GM21447 (cell line): ENCODE results near the gene SLC35F1.
"Not testable (repeated sequence)": the region's sequence is repeated elsewhere in the genome, so short reads cannot be mapped to it uniquely, and the experiment has no call there.

ENCODE experiments used
- ATAC-seq: cut with Tn5 transposase; IDR thresholded peaks from one replicate; pipeline ENCODE4 v1.9.1; 2021; ENCODE audit not compliant: unreplicated experiment

SLC35F1 gene

GRCh38 chr6:117989086-117989485 lies 82.0 kb downstream of the SLC35F1 start:
- ATAC-seq: no peak

- no peak for ATAC-seq
These were observed 83.1 kb downstream of the SLC35F1 start for GRCh38 chr6:117990151-117990550.

DNA sequence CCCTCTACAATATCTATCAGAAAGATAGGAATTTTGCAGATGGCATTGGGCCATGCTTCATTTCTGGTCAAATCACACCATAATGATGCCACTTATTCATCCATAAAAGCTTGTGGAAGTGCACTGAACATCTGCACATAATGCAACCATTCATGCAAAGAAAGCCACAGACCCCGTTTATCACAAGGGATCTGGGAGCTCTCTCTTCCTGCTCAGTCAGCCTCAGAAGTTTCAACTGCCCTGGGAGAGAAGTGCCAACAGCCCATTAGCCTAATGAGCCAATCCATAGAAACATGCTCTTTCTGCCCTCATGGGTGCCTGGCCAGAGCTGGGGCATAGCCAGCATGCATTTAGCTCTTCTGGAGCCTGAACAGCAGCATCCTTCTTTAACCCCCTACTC lies 85.8 kb downstream of the SLC35F1 start:
- no peak for ATAC-seq

- ATAC-seq: no peak
These were observed 105.9 kb downstream of the SLC35F1 start for GRCh38 chr6:118012944-118013343.

DNA sequence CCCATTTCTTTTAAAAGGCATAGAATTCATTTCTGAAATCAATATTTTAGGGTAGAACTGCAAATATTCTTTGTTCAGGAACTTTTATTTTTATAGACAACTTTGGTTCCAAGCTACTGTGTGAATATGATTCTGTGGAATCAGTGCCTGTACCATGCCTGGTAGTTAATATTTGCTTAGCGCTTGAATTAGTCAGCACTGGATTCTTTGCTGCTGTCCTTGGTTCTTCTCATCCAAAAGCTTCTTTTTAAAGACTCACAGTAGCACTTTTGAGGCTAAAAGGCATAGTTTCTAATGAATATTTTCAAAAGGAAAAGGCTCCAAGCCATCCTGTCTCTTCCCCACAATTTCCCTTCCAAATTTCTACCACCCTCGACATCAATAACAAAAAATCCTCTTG lies 109.5 kb downstream of the SLC35F1 start:
- ATAC-seq: no peak

GRCh38 chr6:118017301-118017848 lies 110.3 kb downstream of the SLC35F1 start:
- ATAC-seq: no peak

- ATAC-seq: no peak
These were observed 116.7 kb downstream of the SLC35F1 start for GRCh38 chr6:118023771-118024170.

DNA sequence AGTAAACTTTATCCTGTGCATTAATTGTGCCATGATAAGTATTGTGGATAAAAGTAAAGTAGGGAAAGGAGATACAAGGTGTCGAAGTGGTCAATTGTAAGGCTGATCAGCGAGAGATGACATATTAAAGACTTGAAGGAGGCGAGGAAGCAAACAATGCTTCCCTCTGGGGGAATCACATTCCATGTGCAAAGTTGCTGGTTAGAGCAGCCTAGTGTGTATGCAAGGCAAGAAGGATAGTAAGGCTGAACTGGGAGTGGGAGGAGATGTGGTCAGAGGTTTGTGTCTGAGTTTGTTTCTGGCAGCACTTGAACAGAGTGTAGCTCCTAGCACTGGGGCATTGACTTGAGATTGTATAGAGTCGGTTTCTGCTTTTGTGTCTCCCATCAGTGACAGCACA lies 122.9 kb downstream of the SLC35F1 start:
- ATAC-seq: no peak

DNA sequence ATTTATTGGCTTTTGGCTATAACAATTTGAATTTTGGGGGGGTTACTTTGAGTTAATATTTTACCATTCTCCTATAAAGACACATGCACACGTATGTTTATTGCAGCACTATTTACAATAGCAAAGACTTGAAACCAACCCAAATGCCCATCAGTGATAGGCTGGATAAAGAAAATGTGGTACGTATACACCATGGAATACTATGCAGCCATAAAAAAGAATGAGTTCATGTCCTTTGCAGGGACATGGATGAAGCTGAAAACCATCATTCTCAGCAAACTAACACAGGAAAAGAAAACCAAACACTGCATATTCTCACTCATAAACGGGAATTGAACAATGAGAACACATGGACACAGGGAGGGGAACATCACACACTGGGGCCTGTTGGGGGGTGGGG lies 130.4 kb downstream of the SLC35F1 start:
- not testable (repeated sequence) for ATAC-seq

DNA sequence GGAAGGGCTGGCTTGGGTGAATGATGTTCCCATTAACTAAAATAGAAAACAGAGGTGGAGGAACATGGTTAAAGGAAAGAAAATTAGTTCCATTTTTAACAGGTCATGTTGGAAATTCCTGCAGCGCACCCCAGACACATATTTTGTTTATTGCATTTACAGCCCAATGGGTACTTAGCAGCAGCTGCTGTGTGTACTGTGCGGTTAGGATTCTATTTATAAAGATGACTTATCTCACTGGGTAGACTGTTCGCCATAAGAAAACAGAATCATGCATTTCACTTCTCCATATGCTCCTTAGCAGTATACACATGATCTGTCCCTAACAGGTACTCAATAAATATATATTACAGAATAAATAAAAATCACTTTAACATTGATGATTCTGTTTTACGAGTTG lies 135.8 kb downstream of the SLC35F1 start:
- no peak for ATAC-seq

- ATAC-seq: no peak
These were observed 137.2 kb downstream of the SLC35F1 start for GRCh38 chr6:118044275-118044674.

DNA sequence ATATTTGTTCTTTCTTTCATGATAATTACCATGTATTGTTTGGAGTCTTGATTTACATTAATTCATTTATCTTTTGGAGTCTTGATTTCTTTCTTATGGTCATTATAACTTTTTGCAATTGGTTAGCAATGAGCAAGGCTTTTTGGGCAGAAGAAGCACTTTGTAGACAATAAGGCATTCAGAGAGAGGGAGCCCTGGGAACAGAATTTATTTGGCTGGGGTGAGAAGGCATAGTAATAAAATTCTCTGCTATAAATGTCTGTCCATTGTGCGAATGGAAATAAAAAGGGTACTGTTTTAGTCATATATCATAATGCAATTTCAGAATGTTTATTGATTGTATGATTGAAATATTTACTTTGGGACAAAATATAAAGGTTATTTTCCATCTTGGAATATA lies 147.0 kb downstream of the SLC35F1 start:
- no peak for ATAC-seq

- no peak for ATAC-seq
These were observed 154.6 kb downstream of the SLC35F1 start for GRCh38 chr6:118061666-118062065.

- no peak for ATAC-seq
These were observed 173.5 kb downstream of the SLC35F1 start for GRCh38 chr6:118080547-118080946.

DNA sequence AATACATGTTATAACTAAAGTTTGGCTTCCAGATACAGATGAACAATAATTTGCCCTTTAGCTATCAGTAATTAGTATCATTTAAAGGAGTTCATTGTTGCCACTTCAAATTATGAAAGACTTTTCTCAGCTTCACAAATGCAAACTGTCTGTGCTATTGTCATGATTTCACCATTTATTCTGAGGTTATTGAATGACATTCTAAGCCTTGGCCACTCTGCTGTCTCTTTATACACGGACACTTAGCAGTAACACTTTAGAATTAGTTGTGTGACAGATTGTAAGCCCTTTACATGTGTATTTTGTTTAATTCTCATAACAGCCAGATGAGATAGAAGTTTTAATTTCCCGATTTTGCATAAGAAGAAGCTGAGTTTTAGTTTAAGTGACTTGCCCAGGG lies 176.6 kb downstream of the SLC35F1 start:
- ATAC-seq: no peak

GRCh38 chr6:118085665-118086064 lies 178.6 kb downstream of the SLC35F1 start:
- ATAC-seq: no peak

- no peak for ATAC-seq
These were observed 179.1 kb downstream of the SLC35F1 start for GRCh38 chr6:118086159-118086558.

GRCh38 chr6:118092086-118092485 lies 185.0 kb downstream of the SLC35F1 start:
- no peak for ATAC-seq

GRCh38 chr6:118097576-118097975 lies 190.5 kb downstream of the SLC35F1 start:
- ATAC-seq: no peak

DNA sequence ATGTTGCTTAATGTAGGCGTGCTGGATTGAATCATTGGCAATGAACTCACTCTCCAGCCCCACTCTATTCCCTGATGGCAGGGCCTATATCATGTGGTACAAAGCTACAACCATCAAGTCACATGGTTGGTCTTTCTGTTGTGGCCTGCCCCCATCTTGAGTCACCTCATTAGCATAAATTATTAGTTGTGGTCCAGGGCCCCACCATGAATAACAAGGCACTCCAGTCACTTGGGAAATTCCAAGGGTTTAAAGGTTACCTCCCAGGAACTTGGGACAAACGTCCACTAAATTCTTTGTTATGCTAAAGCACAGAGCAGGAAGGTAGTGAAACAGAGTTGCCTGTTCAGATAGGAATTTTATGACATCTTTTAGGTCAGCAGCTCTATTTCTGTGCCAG lies 193.7 kb downstream of the SLC35F1 start:
- no peak for ATAC-seq

GRCh38 chr6:118101220-118101619 lies 194.2 kb downstream of the SLC35F1 start:
- no peak for ATAC-seq

DNA sequence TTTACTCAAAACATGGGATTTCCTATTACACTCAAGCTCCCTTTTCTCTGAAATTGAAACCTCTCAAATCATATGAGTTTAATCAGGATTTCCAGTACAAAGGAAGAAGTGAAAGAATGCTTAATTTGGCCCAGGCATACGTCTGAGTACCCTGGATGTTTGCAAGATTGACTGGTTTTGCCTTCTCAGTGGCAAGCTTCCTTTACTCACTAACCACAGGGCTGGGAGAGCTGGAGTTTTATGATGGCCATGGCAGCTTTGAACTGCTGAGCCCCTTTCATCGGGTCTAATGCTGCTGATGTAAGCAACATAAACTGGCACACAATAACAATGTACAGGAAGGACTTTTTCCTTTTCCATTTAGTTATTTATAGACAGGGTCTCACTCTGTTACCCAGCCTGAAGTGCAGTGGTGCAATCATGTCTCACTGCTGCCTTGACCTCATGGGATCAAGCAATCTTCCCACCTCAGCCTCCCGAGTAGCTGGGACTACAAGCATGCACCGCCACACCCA lies 194.8 kb downstream of the SLC35F1 start:
- no peak for ATAC-seq

DNA sequence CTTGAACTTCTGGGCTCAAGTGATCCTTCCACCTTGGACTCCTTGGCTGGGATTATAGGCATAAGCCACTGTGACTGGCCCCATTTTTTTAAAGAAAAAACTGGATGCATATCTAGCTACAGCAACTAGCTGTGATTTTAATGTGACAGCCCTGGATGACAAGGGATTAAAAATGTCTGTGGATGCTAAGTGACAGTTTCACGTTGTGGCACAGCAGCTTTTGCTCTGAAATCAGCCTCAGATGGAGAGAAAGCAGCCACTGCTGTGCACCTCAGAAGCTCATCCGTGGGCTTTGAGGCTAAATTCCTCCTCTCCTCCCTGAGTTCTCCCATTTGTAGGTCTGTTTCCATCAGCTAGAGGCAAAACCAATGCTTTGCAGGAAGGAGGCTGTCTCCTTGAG lies 195.3 kb downstream of the SLC35F1 start:
- ATAC-seq: no peak
